Activated B cell treated with CpG ODN at 0.5 μM for 24 hours (primary cell): ENCODE measurements around the gene CD63. TPM values are rescaled to one million over a fixed set of nuclear protein-coding genes. Genes with fewer than 3 reads are reported as not detected.

Experiments
- ATAC-seq: fragments of 200-7000 bp; cut with Tn5 transposase; one replicate; pipeline ENCODE4 v1.10.0; 2021; ENCODE audit warnings: low read depth, mild to moderate bottlenecking, moderate library complexity
- CTCF ChIA-PET: fragments of 350-600 bp; sonication (Branson Sonifier 250); formaldehyde crosslinking; loops from one replicate; lab custom pipeline; 2021; ENCODE audit warnings: antibody characterized with exemption; lab: Charles Lee
- POLR2A ChIA-PET: fragments of 350-600 bp; sonication (Branson Sonifier 250); formaldehyde crosslinking; loops from one replicate; lab custom pipeline; 2021; ENCODE audit warnings: antibody characterized with exemption; lab: Charles Lee
- DNase-seq: peaks from one replicate; pipeline ENCODE4 v3.0.0; 2022
- H3K27ac Mint-ChIP-seq: one replicate; pipeline ENCODE4 v1.8.0; 2020; ENCODE audit warnings: mixed read lengths
- H3K27me3 Mint-ChIP-seq: one replicate; pipeline ENCODE4 v1.8.0; 2021; ENCODE audit warnings: mixed read lengths
- H3K36me3 Mint-ChIP-seq: one replicate; pipeline ENCODE4 v1.8.0; 2021; ENCODE audit warnings: low read depth, mixed read lengths
- H3K4me1 Mint-ChIP-seq: one replicate; pipeline ENCODE4 v1.8.0; 2021; ENCODE audit warnings: mixed read lengths
- H3K4me3 Mint-ChIP-seq: one replicate; pipeline ENCODE4 v1.8.0; 2020; ENCODE audit warnings: mild to moderate bottlenecking, mixed read lengths
- H3K9me3 Mint-ChIP-seq: one replicate; pipeline ENCODE4 v1.8.0; 2020; ENCODE audit warnings: mixed read lengths
- intact Hi-C: fragments of 100-400 bp; cut with micrococcal nuclease; formaldehyde crosslinking; loops from one replicate; pipeline ENCODE4 v1.15.1; 2024
- total RNA-seq: library from RNA; stranded (reverse); gene quantifications from 2 replicates; pipeline ENCODE4 v1.2.3, GENCODE V29; 2022
- TF ChIP-seq, protein P1 (sequence below): fragments of 200-600 bp; IDR thresholded peaks from one replicate; pipeline ENCODE4 v1.8.0; 2022; ENCODE audit warnings: antibody characterized with exemption, mild to moderate bottlenecking

Gene CD63
- total RNA-seq, 1 donor from 2014 or later: 104 TPM

GRCh38 chr12:55700255-55701018, 28.4 kb downstream of the CD63 start:
- no peak overlapping the region for H3K4me3 Mint-ChIP-seq
- H3K27ac Mint-ChIP-seq: no peak overlapping the region
- no peak for ATAC-seq
- peaks cover 11% of the 10 kb centered on the region for H3K27me3 Mint-ChIP-seq
- H3K4me1 Mint-ChIP-seq: no peaks in the 10 kb centered on the region
- DNase-seq: no peak
- no peaks in the 10 kb centered on the region for H3K36me3 Mint-ChIP-seq
- CTCF ChIA-PET: no interaction called here
- H3K9me3 Mint-ChIP-seq: no peaks in the 10 kb centered on the region
- intact Hi-C loops: no loop called here
- TF ChIP-seq, protein P1, sequence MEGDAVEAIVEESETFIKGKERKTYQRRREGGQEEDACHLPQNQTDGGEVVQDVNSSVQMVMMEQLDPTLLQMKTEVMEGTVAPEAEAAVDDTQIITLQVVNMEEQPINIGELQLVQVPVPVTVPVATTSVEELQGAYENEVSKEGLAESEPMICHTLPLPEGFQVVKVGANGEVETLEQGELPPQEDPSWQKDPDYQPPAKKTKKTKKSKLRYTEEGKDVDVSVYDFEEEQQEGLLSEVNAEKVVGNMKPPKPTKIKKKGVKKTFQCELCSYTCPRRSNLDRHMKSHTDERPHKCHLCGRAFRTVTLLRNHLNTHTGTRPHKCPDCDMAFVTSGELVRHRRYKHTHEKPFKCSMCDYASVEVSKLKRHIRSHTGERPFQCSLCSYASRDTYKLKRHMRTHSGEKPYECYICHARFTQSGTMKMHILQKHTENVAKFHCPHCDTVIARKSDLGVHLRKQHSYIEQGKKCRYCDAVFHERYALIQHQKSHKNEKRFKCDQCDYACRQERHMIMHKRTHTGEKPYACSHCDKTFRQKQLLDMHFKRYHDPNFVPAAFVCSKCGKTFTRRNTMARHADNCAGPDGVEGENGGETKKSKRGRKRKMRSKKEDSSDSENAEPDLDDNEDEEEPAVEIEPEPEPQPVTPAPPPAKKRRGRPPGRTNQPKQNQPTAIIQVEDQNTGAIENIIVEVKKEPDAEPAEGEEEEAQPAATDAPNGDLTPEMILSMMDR: no peak
- POLR2A ChIA-PET: no interaction called here

GRCh38 chr12:55699471-55700055, 29.2 kb downstream of the CD63 start:
- Mint-ChIP-seq H3K4me1 (no peaks in the 10 kb centered on the region), H3K27ac (no peak overlapping the region), H3K27me3 (peaks cover 11% of the 10 kb centered on the region), H3K4me3 (no peak overlapping the region), H3K9me3 (no peaks in the 10 kb centered on the region), H3K36me3 (no peaks in the 10 kb centered on the region)
- intact Hi-C loops: no loop called here
- DNase-seq: no peak
- TF ChIP-seq, protein P1: no peak
- ChIA-PET POLR2A (no interaction called here), CTCF (no interaction called here)
- ATAC-seq: no peak

DNA sequence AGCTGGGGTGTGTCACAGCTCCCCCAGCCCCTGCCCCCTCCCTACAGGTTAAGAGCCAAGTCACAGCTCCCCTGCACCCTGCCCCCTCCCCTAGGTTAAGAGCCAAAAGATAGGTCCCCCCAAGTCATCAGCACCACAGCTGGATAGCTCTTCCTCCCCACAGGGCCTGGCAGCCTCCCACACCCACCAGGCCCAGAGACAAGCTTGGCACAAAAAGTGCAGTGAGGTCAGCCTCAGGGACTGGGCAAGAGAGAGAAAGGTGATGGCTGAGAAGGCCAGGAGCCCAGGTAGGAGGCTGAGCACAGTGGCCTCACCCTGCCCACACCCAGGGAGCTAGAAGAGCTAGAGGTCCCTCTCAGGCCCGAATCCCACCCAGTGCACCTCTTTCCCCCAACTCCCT, 29.8 kb downstream of the CD63 start:
- H3K4me3 Mint-ChIP-seq: no peak overlapping the region
- no peaks in the 10 kb centered on the region for H3K9me3 Mint-ChIP-seq
- TF ChIP-seq, protein P1: no peak
- ChIA-PET POLR2A (no interaction called here), CTCF (no interaction called here)
- no peaks in the 10 kb centered on the region for H3K36me3 Mint-ChIP-seq
- H3K27me3 Mint-ChIP-seq: peaks cover 11% of the 10 kb centered on the region
- intact Hi-C loops: no loop called here
- no peak for DNase-seq
- no peak overlapping the region for H3K27ac Mint-ChIP-seq
- H3K4me1 Mint-ChIP-seq: no peaks in the 10 kb centered on the region
- ATAC-seq: no peak

GRCh38 chr12:55698241-55698955, 30.4 kb downstream of the CD63 start:
- Mint-ChIP-seq H3K4me3 (no peak overlapping the region), H3K27me3 (peaks cover 11% of the 10 kb centered on the region), H3K4me1 (no peaks in the 10 kb centered on the region), H3K27ac (no peak overlapping the region), H3K36me3 (no peaks in the 10 kb centered on the region), H3K9me3 (no peaks in the 10 kb centered on the region)
- TF ChIP-seq, protein P1: no peak
- ATAC-seq (no peak), DNase-seq (no peak)
- ChIA-PET POLR2A (no interaction called here), CTCF (no interaction called here)
- intact Hi-C loops: no loop called here

DNA sequence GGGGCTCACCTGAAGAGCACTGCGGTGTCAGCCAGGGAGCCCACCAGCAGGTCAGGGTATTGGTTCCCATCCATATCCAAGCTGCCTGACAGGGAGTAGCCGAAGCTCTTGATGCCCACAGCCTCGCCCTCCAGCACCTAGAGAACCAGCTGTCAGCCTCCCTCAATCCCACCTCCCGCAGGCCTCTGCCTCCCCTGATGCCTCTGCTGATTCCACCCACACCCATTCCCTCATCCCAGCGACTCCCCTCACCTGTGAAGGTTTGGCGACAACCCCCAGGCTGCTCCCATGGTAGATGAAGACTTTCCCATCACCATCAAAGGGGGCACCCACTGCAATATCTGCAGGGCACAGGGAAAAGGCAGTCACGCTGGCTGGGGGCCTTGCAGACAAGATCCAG, 31.1 kb downstream of the CD63 start:
- POLR2A ChIA-PET: no interaction called here

More for the DNA sequence above, 31.1 kb downstream of the CD63 start:
- DNase-seq: no peak
- intact Hi-C loops: no loop called here
- Mint-ChIP-seq H3K27me3 (peaks cover 11% of the 10 kb centered on the region), H3K4me3 (no peak overlapping the region), H3K36me3 (no peaks in the 10 kb centered on the region), H3K27ac (no peak overlapping the region), H3K4me1 (no peaks in the 10 kb centered on the region), H3K9me3 (no peaks in the 10 kb centered on the region)
- CTCF ChIA-PET: no interaction called here
- ATAC-seq: no peak
- TF ChIP-seq, protein P1: no peak
